Measurements from ENCODE around the gene DSTN.
"Not testable (repeated sequence)": the region's sequence is repeated elsewhere in the genome, so short reads cannot be mapped to it uniquely, and the experiment has no call there.

DSTN gene

GRCh38 chr20:17651129-17651759, 81.4 kb downstream of the DSTN start:
- DNase-seq (ENCODE audit: low read depth): no peak

- no peak for DNase-seq (ENCODE audit: low read depth)
Observed at GRCh38 chr20:17651760-17652388, 82.0 kb downstream of the DSTN start.

- no peak for DNase-seq (ENCODE audit: low read depth)
Observed at GRCh38 chr20:17652411-17652810, 82.5 kb downstream of the DSTN start.

GRCh38 chr20:17653835-17654648, 84.2 kb downstream of the DSTN start:
- no peak for DNase-seq (ENCODE audit: low read depth)

GRCh38 chr20:17654649-17655285, 84.9 kb downstream of the DSTN start:
- no peak for DNase-seq (ENCODE audit: low read depth)

GRCh38 chr20:17655286-17655651, 85.4 kb downstream of the DSTN start:
- DNase-seq (ENCODE audit: low read depth): no peak

GRCh38 chr20:17655865-17656479, 86.1 kb downstream of the DSTN start:
- DNase-seq (ENCODE audit: low read depth): no peak

- no peak for DNase-seq (ENCODE audit: low read depth)
Observed at GRCh38 chr20:17657079-17657825, 87.4 kb downstream of the DSTN start.

GRCh38 chr20:17657898-17658647, 88.2 kb downstream of the DSTN start:
- no peak for DNase-seq (ENCODE audit: low read depth)

- no peak for DNase-seq (ENCODE audit: low read depth)
Observed at GRCh38 chr20:17658648-17658993, 88.7 kb downstream of the DSTN start.

GRCh38 chr20:17659344-17659743, 89.5 kb downstream of the DSTN start:
- not testable (repeated sequence) for DNase-seq (ENCODE audit: low read depth)

Data from HS-5 (cell line).